OCI-LY7 (cell line): Measurements from ENCODE around the gene DNAAF1. TPM values are rescaled to one million over a fixed set of nuclear protein-coding genes. Genes with fewer than 3 reads are reported as not detected.

ENCODE experiments used
- BruUV-seq: library from RNA; stranded (reverse); fragments of 400-500 nt; replicated peaks from 2 replicates; lab custom pipeline; 2021; lab: Mats Ljungman, UMichigan
- CTCF ChIA-PET: fragments of 300-600 bp; sonication (Branson Sonifier 250); formaldehyde crosslinking; loops from one replicate; lab custom pipeline; 2022; ENCODE audit warnings: antibody characterized with exemption; ENCODE audit not compliant: unreplicated experiment; lab: Charles Lee
- POLR2A ChIA-PET: fragments of 300-600 bp; sonication (Branson Sonifier 250); formaldehyde crosslinking; loops from one replicate; lab custom pipeline; 2022; ENCODE audit warnings: antibody characterized with exemption; lab: Charles Lee
- DNase-seq: peaks from one replicate; pipeline ENCODE4 v3.0.0-alpha.2; 2015; ENCODE audit warnings: low spot score
- H2AFZ ChIP-seq: fragments of 200-600 bp; sonication (generic), shearing (Covaris generic); 2 replicates; pipeline ENCODE4 v1.6.1; 2014; ENCODE audit warnings: mild to moderate bottlenecking, antibody characterized with exemption, low read length, moderate library complexity
- H3K27ac ChIP-seq: fragments of 200-600 bp; sonication (generic); 2 replicates; pipeline ENCODE4 v1.5.1; 2014; ENCODE audit warnings: mixed run types, low read depth, mild to moderate bottlenecking, moderate library complexity, low read length, inconsistent platforms; ENCODE audit not compliant: poor library complexity, severe bottlenecking
- H3K36me3 ChIP-seq: fragments of 200-600 bp; sonication (generic); 2 replicates; pipeline ENCODE4 v1.6.1; 2014; ENCODE audit warnings: mild to moderate bottlenecking, antibody characterized with exemption, low read length, moderate library complexity, mixed read lengths; ENCODE audit not compliant: insufficient read depth
- H3K4me1 ChIP-seq: fragments of 200-600 bp; sonication (generic); 2 replicates; pipeline ENCODE4 v1.5.1; 2014; ENCODE audit warnings: mild to moderate bottlenecking, low read length; ENCODE audit not compliant: insufficient read depth, poor library complexity, severe bottlenecking
- H3K4me2 ChIP-seq: fragments of 200-600 bp; sonication (generic); 2 replicates; pipeline ENCODE4 v1.6.1; 2014; ENCODE audit warnings: mild to moderate bottlenecking, low read length
- H3K4me3 ChIP-seq: fragments of 200-600 bp; sonication (generic); 2 replicates; pipeline ENCODE4 v1.5.1; 2014; ENCODE audit warnings: mild to moderate bottlenecking, low read depth, low read length; ENCODE audit not compliant: poor library complexity, severe bottlenecking
- H3K79me2 ChIP-seq: fragments of 200-600 bp; sonication (generic); 2 replicates; pipeline ENCODE4 v1.6.1; 2016; ENCODE audit warnings: low read depth, mild to moderate bottlenecking, low read length, moderate library complexity, mixed read lengths; ENCODE audit not compliant: insufficient read depth
- H3K9me2 ChIP-seq: fragments of 200-600 bp; sonication (generic); 2 replicates; pipeline ENCODE4 v1.6.1; 2016; ENCODE audit warnings: mild to moderate bottlenecking, low read length, mixed read lengths; ENCODE audit not compliant: insufficient read depth
- H3K9me3 ChIP-seq: fragments of 200-600 bp; sonication (generic); 2 replicates; pipeline ENCODE4 v1.6.1; 2014; ENCODE audit warnings: mild to moderate bottlenecking, mixed run types, low read length, mixed read lengths
- H4K20me1 ChIP-seq: fragments of 200-600 bp; sonication (generic); 2 replicates; pipeline ENCODE4 v1.6.1; 2014; ENCODE audit warnings: mild to moderate bottlenecking, antibody characterized with exemption, low read length, moderate library complexity, mixed read lengths; ENCODE audit not compliant: insufficient read depth
- EZH2phosphoT487 ChIP-seq: fragments of 200-600 bp; sonication (generic); IDR thresholded peaks from 2 replicates; pipeline ENCODE4 v1.6.1; 2018; ENCODE audit warnings: low read depth, borderline replicate concordance, mild to moderate bottlenecking, mixed run types, antibody characterized with exemption, low read length, moderate library complexity, mixed read lengths
- intact Hi-C: fragments of 100-400 bp; cut with micrococcal nuclease; formaldehyde crosslinking; loops from one replicate; pipeline ENCODE4 v1.10.0; 2022; ENCODE audit not compliant: unreplicated experiment
- total RNA-seq, 2 experiments: library from RNA; depleted of rRNA in 1 of 2; stranded (reverse); fragments of >200 nt in 1 of 2; shearing (Covaris generic) in 1 of 2; gene quantifications; 2 replicates each; pipeline ENCODE4 v1.2.3, GENCODE V29; 2014 to 2022
- TF ChIP-seq, protein P1 (sequence below): fragments of 200-600 bp; sonication (generic); conservative IDR thresholded peaks from 2 replicates; pipeline ENCODE4 v1.5.1; 2014; ENCODE audit warnings: mild to moderate bottlenecking, antibody characterized with exemption, low read length, moderate library complexity, mixed read lengths

The DNAAF1 gene
- total RNA-seq, 2 experiments from 2014 or later, result 0.34 TPM; not detected in 1

GRCh38 chr16:84132527-84133285 is 12.4 kb upstream of the DNAAF1 start:
- H3K9me3 ChIP-seq, result no peaks in the 10 kb centered on the region
- peaks cover 31% of the 10 kb centered on the region; the same call in 1 of the 2 replicates for H3K36me3 ChIP-seq
- H4K20me1 ChIP-seq, result no peaks in the 10 kb centered on the region
- no peak overlapping the region for H3K27ac ChIP-seq
- POLR2A ChIA-PET, result interaction anchor here (0.6 to 2.8 kb wide), 7 partner anchors 9 to 154 kb away, joined by 3 to 9 read pairs (median 6); partner anchors contain the start of gene MBTPS1
- DNase-seq, result no peak
- H3K4me2 ChIP-seq, result peak overlapping the region; percentile 31; the same call in 1 of the 2 replicates
- CTCF ChIA-PET, result interaction anchor here (1.0 to 1.3 kb wide), 2 partner anchors 9 to 119 kb away, joined by 3 to 4 read pairs; no protein-coding TSS in a partner anchor
- TF ChIP-seq, protein P1, sequence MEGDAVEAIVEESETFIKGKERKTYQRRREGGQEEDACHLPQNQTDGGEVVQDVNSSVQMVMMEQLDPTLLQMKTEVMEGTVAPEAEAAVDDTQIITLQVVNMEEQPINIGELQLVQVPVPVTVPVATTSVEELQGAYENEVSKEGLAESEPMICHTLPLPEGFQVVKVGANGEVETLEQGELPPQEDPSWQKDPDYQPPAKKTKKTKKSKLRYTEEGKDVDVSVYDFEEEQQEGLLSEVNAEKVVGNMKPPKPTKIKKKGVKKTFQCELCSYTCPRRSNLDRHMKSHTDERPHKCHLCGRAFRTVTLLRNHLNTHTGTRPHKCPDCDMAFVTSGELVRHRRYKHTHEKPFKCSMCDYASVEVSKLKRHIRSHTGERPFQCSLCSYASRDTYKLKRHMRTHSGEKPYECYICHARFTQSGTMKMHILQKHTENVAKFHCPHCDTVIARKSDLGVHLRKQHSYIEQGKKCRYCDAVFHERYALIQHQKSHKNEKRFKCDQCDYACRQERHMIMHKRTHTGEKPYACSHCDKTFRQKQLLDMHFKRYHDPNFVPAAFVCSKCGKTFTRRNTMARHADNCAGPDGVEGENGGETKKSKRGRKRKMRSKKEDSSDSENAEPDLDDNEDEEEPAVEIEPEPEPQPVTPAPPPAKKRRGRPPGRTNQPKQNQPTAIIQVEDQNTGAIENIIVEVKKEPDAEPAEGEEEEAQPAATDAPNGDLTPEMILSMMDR, result no peak
- no peak for TF ChIP-seq EZH2phosphoT487
- intact Hi-C loops, result no loop called here
- no peak overlapping the region for H3K4me3 ChIP-seq
- no TSS peak for BruUV-seq
- peaks cover 16% of the 10 kb centered on the region for H3K4me1 ChIP-seq
- no peaks in the 10 kb centered on the region for H3K79me2 ChIP-seq
- no peaks in the 10 kb centered on the region for H3K9me2 ChIP-seq
- no peak overlapping the region for H2AFZ ChIP-seq

- DNase-seq, result no peak
- no TSS peak for BruUV-seq
- CTCF ChIA-PET, result no interaction called here
- Histone ChIP-seq H3K36me3 (peaks cover 8% of the 10 kb centered on the region; the same call in 1 of the 2 replicates), H3K4me1 (peaks cover 22% of the 10 kb centered on the region), H3K4me2 (no peak overlapping the region), H3K27ac (no peak overlapping the region), H3K79me2 (no peaks in the 10 kb centered on the region; the same call in 1 of the 2 replicates), H3K9me2 (no peaks in the 10 kb centered on the region), H2AFZ (no peak overlapping the region), H3K9me3 (no peaks in the 10 kb centered on the region), H4K20me1 (no peaks in the 10 kb centered on the region), H3K4me3 (no peak overlapping the region)
- no peak for TF ChIP-seq EZH2phosphoT487
- TF ChIP-seq, protein P1, result no peak
- intact Hi-C loops, result no loop called here
- POLR2A ChIA-PET, result interaction anchor here (0.6 to 1.0 kb wide), 2 partner anchors 19 to 404 kb away, joined by 3 to 4 read pairs; partner anchors contain the start of gene MBTPS1
Measured at GRCh38 chr16:84136331-84137125, 8.6 kb upstream of the DNAAF1 start.
